SK-N-DZ (cell line): ENCODE results near the gene ZHX3.
"Not testable (repeated sequence)": the region's sequence is repeated elsewhere in the genome, so short reads cannot be mapped to it uniquely, and the experiment has no call there.

Source experiments
- DNase-seq: peaks from one replicate; pipeline ENCODE4 v3.0.0-alpha.2; 2015; ENCODE audit warnings: low spot score
- small RNA-seq, 2 experiments: library from RNA; depleted of rRNA; stranded (forward); fragments of <200 nt; gene quantifications; one replicate each; pipeline ENCODE3, GENCODE V24; 2014

ZHX3 gene

GRCh38 chr20:41135187-41135887, 182.2 kb downstream of the ZHX3 start:
- DNase-seq = peak; percentile 82

- no peak for DNase-seq
Observed at GRCh38 chr20:41134362-41135186, 183.0 kb downstream of the ZHX3 start.

- DNase-seq = no peak
Observed at GRCh38 chr20:41133709-41134361, 183.7 kb downstream of the ZHX3 start.

GRCh38 chr20:41132388-41132775, 185.1 kb downstream of the ZHX3 start:
- not testable (repeated sequence) for DNase-seq

- no peak for DNase-seq
Observed at GRCh38 chr20:41131594-41132387, 185.7 kb downstream of the ZHX3 start.

Small RNAs within 50 kb of the gene (small RNA-seq; reads per million reads assigned to genes)
- gene AL022394.1 = 0 reads per million in 2 experiments
- 0 reads per million in 2 experiments for gene MIR6871
- gene RN7SL615P = 0 to 0.22 reads per million in 2 experiments
